Hepatocyte (in vitro differentiated cells): ENCODE results near the gene CAPZB.

Source experiments
- CTCF ChIP-seq: fragments of 200-600 bp; sonication (generic); IDR thresholded peaks from 2 replicates; pipeline ENCODE4 v1.5.1; 2016; ENCODE audit warnings: antibody characterized with exemption, mild to moderate bottlenecking; ENCODE audit not compliant: poor library complexity
- EZH2 ChIP-seq: fragments of 200-600 bp; sonication (generic); IDR thresholded peaks from 2 replicates; pipeline ENCODE4 v1.6.1; 2016; ENCODE audit warnings: antibody characterized with exemption, mild to moderate bottlenecking, borderline replicate concordance

GRCh38 chr1:19456968-19457441 is 28.3 kb downstream of the CAPZB start:
- TF ChIP-seq EZH2: no peak
- TF ChIP-seq CTCF: no peak
